ENCODE measurements around the gene ARHGAP42.

- TF ChIP-seq CTCF (IDR thresholded peaks at IDR 0.05; ENCODE audit: insufficient read depth, low read length) (no peak), POLR2AphosphoS5 (IDR thresholded peaks at IDR 0.05; ENCODE audit: low read depth) (no peak), GABPA (IDR thresholded peaks at IDR 0.05; ENCODE audit: low read depth) (no peak), REST (IDR thresholded peaks at IDR 0.05; ENCODE audit: insufficient replicate concordance, low read depth) (no peak)
Measured at GRCh38 chr11:100810666-100811065, 123.6 kb downstream of the ARHGAP42 start.

All from HL-60 (cell line).